T-helper 1 cell treated with Interleukin-12 subunit alpha and Interleukin-12 subunit beta and Interleukin-4 antibody, amounts not matched to agents 30 ng/mL and 1 ng/mL, for 36 hours (primary cell): ENCODE data around the gene NAXD. TPM values are rescaled to one million over a fixed set of nuclear protein-coding genes. Genes with fewer than 3 reads are reported as not detected.
"Not testable (repeated sequence)": the region's sequence is repeated elsewhere in the genome, so short reads cannot be mapped to it uniquely, and the experiment has no call there.

Experiments used
- intact Hi-C: fragments of 100-400 bp; cut with micrococcal nuclease; formaldehyde crosslinking; loops from one replicate; pipeline ENCODE4 v1.15.1; 2024
- total RNA-seq: library from RNA; stranded (reverse); gene quantifications from 2 replicates; pipeline ENCODE4 v1.2.3, GENCODE V29; 2022

NAXD gene
- total RNA-seq, 1 donor from 2014 or later = 27.2 TPM

DNA sequence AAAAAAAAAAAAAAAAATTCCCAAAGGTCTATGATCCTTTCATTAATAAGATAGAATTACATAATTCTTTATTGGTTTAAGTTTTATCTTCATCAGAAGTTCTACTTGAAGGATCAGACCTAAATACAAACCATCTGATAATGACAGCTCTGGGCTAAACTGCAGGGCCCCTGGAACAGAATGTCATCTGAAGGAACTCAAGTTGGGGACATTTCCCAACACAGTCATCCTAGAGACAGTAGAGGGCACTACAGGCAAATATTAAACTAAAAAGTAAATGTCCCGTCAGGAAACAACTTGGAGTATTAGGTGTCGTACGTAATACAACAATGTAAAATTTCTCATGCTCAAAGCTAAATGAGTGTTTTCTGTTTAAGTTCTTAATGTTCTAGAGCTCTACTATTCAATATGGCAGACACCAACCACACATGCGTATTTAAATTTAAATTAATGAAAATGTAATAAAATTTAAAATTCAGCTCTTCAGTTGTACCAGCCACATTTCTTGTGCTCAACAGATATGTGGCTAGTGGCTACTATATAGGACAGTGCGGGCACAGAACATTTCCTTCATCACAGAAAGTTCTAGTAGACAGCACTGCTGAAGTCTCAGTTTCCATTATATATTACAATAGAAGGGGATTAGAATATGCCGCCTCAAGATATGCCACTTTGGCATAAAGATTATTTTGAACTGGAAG is 21.8 kb upstream of the NAXD start:
- intact Hi-C loops = loop anchor here (1.0 to 5.0 kb wide), 3 partner anchors 21 to 1849 kb away; partner anchors contain the start of gene NAXD

DNA sequence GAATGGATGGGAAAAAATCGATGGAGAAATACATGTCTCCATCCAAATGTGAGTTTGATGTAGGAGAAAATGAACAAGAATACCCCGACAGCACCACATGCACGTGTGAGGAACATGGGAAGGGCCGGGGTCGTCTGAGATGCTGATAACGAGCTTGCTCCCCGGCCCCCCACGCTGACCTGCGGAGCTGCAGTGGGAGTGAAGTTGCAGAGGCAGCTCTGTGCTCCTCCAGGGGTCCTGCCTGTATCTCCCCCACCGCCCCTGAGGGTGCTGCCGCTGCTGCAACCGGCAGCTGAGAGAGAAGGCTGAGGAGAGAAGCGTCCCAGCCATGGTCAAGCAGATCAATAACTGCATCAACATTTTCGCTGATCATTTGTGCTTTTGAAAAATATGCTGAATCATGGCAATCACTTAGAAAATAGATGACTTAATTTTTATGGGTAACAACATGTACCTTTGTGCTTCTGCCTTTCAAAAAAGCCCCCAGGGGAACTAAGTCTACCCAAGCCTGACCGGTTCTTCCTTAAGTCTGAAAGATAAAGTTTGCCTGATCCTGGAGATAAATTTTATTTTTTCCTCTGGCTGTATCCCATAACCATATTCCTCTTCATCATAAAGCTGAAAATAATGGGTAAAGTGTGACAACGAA is 18.2 kb upstream of the NAXD start:
- intact Hi-C loops = no loop called here

DNA sequence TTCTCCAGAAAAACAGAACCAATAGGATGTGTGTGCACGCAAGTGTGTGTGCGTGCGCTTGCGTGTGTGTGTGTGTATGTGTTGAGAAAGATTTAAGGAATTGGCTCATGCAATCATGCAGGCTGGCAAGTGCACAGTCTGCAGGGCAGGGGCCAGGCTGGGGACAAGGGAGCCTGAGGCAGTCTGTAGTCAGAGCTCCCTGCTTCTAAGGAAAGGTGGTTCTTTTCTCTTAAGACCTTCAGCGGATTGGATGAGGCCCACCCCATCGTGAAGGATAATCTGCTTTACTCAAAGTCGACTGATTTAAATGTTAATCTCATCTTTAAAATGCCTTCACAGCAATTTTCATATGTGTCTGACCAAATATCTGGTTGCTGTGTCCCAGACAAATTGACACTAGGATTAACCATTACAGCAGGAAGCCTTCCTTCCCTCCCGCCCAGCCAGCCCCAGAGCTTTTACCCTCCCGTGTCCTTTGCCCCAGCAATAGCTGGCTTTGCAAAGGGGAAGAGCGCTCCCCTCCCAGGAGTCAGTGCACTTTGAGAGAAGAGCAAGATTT is 15.0 kb upstream of the NAXD start:
- intact Hi-C loops = no loop called here

DNA sequence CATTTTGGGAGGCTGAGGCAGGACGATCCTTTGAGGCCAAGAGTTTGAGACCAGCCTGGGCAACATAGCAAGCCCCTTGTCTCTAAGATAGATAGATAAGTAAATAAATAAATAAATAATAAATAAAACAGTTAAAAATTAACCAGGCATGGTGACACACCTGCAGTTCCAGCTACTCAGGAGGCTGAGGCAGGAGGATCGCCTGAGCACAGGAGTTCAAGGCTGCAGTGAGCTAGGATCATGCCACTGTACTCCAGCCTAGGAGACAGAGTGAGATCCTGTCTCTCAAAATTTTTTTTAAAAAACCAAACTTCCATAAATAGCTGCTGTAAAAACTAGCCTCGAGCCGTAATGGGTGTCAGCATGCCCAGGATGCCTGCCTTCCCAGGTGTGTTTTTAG is 14.4 kb upstream of the NAXD start:
- intact Hi-C loops = no loop called here

DNA sequence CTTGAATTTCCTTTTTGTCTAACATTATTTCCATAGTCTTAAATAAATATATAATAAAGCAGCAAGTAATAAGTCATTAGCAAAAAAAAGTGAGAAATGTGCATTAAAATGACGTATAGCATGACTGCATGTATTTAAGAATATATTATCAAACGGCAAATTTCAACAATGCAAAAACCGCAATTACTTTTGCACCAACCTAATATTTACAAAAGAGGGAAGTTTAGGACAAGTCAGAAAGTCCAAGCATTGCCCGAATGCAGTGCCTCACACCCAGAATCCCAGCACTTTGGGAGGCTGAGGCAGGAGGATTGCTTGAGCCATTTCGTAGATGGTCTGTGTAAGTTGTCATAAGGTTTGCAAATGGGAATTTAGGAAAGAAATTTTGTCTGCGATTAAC is 10.2 kb upstream of the NAXD start:
- intact Hi-C loops = no loop called here

DNA sequence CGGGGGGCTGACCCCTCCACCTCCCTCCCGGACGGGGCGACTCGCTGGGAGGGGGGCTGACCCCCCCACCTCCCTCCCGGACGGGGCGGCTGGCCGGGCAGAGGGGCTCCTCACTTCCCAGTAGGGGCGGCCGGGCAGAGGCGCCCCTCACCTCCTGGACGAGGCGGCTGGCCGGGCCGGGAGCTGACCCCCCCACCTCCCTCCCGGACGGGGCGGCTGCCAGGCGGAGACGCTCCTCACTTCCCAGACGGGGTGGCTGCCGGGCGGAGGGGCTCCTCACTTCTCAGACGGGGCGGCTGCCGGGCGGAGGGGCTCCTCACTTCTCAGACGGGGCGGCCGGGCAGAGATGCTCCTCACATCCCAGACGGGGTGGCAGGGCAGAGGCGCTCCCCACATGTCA is 9.1 kb upstream of the NAXD start:
- intact Hi-C loops = not testable (repeated sequence)

DNA sequence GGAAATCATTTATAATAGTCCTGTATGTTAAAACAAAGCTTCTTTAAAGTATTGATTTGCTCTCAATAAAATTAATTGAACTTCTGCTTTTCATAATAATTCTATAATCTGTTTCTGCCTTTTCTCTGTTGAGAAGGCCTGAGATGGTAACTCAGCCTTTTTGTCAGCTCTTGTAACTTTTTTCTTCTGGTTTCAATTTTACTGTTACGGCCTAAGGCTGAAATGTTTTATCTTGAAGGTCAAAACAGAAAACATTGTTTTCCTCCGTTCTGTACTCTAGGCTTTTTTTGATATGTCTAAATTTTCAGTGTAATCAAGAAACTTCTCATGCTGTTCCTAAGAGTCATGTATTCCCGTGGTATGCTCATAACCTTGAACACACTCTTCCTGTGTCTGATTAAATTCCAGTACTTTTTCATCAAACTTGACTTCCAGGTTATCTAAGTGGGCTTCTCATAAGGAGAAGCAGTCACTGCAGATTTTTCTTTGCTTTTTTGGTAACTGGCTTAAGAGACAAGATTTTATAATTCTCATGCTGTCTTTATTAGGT is 7.6 kb upstream of the NAXD start:
- intact Hi-C loops = no loop called here

DNA sequence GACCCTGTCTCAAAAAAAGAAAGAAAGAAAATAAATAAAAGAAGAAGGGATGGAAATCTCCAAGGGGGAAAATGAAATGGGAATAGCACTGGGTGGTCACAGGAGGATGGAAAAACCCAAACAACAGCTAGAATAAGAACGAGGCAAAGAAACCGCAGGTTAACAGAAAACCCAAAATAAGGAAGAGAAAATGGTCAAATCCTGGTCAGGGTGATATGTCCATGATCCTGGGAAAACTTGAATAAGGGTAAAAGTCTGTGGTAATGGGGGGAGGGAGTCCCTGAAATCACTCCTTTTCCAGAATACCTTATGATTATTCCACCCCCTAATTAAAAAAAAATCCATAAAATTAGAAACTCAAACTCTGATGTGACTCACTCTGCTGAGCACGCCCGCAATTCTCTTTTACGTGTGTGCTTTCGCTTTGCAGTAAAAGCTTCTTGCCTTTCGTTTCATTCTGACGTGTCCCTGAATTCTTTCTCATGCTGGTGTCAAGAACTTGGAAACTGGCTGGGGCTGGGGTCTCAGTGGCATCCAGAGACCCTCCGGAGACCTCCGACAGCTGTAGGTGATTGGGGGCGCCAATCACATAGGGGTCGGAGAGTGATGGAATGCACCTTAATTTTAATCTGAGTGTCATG is 4.3 kb upstream of the NAXD start:
- intact Hi-C loops = loop anchor here (10.0 kb wide), 1 partner anchor 386 kb away; no protein-coding TSS in a partner anchor

DNA sequence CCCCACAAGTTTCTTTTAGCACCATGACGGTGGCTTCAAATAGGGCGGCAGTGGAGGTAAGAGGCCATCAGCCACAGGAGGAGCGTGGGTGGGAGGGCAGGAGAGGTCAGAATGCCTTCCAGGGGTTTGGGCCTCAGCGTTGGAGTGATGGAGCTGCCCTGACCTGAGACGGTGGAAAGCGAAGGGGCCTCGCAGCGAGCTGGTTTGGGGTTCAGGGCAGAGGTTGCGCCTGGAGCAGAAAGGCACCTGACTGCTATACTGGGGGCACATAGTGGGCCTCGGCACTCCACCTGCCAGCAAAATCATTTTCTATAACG is 382 bp upstream of the NAXD start:
- intact Hi-C loops = loop anchor here (1.0 to 10.0 kb wide), 6 partner anchors 22 to 1972 kb away; partner anchors contain the start of genes CARS2 and TUBGCP3

DNA sequence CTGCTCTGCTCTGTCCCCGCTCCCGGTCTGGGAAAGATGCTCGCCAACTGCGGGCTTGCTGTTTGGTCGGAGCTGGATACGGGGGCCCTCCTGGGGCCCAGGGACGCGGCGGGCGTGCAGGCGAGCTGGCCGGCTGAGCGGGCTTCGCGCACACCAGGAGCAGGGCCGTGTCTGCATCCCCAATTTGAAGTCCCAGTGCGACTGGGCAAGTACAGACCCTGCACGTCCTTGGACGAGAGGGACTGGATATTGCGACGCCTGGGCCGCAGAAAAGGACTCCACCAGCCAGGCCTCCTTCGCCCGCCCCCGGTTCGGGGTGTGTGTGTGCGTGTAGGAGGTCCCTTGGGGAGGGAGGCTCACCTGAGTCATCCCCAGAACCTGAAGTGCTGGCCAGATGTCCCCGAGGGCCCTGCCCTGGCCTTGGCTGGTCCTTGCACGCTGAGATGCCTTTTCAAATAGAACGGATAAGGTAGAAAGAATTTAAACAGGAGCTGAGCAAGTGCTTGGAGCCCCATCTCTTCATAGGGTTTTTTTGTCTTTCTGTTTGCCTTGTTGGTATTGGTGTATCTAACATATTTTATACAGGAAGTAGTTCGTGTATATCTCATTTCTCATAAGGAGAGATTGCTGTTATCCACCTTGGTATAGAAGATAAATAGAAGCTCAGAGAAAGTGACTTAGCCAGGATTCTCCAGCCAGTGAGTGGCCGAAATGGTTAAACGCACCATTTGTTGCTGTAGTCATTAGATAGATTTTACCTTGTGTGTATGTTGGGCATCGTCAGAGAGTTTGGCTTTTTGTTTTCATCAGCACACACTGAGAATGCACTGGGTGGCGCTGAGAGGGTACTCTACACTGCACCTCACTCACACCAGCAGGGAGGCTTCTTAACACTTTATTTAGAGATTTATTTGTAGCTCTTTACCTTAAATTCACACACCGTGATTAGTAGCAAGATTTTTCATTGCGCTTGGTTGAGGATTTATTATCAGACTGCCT is 1.1 kb downstream of the NAXD start:
- intact Hi-C loops = loop anchor here (1.0 to 10.0 kb wide), 7 partner anchors 13 to 1971 kb away; partner anchors contain the start of gene TUBGCP3

DNA sequence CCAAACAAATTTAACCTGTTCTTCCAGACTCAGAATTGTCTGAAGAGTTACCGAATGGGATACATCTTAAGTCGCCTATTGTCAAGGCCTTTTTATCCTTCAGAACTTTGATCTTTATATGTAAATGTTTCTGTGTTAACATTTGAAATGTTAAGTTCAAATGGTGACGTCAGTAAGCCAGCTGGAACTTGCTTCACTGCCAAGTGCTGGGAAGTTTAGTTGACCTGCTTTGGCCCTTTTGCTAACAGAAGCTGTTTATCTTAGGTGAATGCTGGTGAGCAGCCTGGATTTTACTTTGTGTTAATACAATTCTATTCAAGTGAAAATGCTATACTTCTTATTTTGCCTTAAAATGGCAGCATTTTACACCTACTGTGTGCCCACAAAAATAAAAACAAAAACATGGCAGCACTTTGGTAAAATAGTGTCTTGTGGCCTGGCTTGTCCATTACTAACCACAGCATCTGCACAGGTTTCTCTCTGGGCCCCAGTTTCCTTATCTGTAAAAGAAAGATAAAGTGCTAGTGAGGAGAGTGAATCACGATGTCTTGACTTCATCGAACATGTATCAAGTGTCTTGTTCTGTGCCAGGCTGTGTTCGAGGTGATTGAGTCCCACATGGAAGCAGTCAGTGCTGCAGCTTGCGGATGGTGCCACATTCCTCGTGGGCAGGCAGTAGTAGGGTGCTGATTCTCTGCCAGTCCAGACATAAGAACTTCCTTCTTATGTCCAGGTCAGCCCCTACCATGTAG is 2.2 kb downstream of the NAXD start:
- intact Hi-C loops = loop anchor here (2.0 to 10.0 kb wide), 3 partner anchors 161 to 1970 kb away; partner anchors contain the start of gene TUBGCP3

DNA sequence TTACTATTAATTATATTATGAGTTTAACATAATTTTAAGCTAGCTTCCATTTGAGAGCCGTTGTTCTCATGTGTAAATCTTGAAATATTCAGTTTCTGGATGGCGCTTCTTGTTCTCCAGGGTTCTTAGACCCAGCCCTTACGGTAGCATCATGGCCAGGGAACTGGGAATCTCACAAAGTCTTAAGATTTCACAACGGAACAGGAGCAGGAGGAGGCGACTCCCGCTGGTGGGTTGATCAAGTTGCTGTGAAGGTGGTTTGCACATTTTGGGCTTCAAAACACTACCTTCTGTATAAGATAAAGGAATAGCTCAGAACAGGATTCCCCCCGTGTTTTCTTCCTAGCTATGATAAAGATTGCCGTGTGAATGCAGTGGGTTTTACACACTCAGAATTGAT is 2.8 kb downstream of the NAXD start:
- intact Hi-C loops = loop anchor here (5.0 to 10.0 kb wide), 2 partner anchors 393 to 1969 kb away; partner anchors contain the start of gene TUBGCP3

DNA sequence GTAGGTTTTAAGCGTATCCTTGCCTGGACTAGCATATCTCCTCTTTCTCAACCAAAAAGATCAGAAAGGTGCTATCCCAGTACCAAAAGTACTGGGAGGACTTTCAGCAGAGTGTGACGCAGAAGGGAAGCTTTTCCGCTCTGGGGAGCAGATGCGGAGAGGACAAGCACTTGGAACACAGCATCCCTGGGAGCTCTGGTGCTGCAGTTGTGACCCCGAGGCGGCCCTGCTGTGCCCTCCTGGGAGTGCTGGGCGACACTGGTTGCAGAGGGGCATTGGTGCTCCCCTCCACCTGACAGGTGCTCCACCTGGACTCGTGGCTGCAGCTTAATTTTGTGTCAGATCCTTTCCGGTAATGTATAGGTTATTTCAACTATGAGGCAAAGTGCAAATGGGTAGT is 3.4 kb downstream of the NAXD start:
- intact Hi-C loops = loop anchor here (5.0 to 10.0 kb wide), 2 partner anchors 394 to 1969 kb away; partner anchors contain the start of gene TUBGCP3

DNA sequence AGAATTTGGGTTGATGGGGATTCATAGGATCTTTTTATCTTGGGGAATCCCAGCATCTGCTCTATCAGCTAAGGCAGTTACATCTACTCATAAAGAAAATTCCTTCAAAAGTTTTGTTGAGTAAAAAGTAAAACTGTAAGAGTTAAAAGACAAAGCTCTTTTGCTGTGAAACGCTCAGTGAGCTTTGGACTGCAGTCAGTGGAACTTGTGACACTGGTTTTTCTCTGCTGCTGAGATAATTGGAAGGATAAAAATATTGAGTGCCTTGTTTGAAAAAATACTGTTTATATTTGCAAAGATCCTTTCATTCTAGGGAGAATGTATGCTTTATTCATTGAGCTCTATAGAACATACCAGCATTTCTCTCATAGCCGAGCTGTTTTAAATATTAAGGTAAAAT is 5.3 kb downstream of the NAXD start:
- intact Hi-C loops = no loop called here

DNA sequence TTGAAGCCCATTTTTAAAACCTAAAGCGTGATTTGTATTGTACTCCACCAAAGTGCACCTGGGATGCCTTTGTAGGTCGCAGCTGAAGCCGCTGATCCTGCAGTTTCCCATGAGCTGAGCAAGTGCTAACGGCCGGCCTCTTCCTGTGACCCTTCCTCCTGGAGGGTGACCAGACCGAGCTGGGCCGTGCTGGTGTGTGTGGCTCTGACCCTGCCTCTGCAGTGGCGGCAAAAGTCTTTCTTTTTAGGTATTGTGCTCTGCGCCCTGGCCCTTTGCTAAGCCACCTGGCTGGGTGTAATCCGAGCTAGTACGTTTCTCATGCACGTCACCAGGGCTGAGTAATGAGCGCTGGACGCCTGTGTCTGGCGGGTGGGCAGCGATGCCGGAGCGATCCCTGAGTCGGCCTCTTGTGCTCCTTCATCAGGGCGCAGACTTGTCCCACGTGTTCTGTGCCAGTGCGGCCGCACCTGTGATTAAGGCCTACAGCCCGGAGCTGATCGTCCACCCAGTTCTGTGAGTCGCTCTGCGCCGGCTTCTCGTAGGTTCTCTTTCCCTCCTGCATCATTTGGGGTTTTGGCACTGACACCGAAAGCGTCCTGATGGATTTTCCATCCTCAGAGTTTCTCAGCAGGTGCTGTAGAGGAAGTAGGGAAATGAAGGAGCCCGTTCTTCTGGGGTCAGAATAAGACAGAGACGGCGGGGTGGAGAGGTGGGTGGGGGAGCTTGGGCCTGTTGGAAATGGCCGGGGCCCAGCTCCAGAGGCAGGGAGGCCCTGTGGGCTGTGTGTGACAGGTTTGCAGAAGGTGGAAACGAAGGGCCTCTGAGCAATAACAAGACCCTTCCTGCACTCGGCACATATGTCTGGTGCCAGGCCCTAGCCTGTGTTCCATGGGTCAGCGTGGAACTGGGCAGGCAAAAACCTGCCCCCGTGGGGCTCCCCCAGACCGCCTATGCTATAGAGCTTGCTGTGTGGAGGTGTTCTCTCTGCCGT is 9.7 kb downstream of the NAXD start:
- intact Hi-C loops = no loop called here

DNA sequence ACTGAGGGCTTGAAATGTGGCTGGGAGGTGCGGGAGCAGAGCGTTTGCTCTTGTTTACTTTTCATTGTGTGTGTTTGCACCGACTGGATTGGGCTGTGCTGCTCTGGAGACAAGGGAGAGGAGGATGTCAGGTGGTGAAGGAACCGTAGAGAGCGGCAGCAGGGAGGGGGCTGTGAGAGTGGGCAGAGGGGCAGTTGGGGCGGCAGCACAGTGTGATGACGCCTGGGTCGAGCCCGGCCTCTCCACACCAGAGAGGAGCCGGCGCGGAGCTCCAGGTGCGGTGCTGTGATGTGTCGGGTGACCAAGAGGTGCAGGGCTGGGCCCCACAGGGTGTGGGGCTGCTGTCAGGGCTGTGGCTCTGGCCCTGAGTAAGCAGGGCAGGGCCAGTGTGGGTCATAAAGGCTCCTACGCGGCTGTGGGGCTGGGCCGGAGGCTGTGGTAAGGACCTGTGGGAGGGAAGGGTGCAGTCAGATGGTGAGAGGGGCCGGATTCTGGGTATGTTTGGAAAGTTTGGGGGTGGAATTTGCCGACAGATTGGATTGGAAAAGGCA is 10.5 kb downstream of the NAXD start:
- intact Hi-C loops = no loop called here

DNA sequence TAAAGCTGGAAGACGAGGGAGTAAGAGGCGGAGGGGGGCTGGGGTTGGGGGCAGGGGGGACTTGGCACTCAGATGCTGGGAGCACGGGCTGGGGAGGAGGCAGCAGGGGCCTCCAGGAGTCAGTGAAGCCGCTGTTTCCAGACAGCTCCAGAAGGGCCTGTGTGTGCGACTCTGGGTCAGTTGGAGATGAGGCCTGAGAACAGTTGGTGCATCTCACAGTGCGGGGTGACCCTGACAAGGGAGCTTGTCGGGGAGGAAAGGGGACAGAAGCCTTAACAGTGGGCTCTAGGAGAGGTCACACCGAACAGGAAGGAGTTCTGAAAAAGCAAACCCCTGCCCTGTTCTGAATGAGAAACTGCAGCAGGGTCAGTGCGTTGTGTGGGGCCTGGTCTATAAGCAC is 11.2 kb downstream of the NAXD start:
- intact Hi-C loops = no loop called here

DNA sequence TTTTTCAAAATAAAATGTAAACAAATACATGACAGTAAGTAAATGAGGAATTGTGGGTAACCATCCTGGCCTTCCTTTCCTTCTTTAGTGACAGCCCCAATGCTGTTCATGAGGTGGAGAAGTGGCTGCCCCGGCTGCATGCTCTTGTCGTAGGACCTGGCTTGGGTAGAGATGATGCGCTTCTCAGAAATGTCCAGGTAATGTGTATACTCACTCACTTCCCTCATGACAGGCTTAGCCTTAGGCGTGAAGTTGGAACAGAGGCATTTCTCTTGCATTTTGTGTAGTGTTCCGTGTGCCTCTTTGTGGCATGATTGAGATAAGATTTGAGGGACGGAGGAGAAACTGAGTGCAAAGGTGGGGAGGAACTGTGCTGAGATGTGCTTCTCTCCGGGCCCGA is 12.0 kb downstream of the NAXD start:
- intact Hi-C loops = no loop called here
